Cardiac fibroblast (primary cell): ENCODE measurements around the gene CHST15.

Experiments used
- DNase-seq, 2 donors: peaks; one replicate each; pipeline versions ENCODE4 v3.0.0 to v3.0.0-alpha.2; 2010; ENCODE audit warnings: low read depth in 2 of 2
- H3K4me3 ChIP-seq, 2 donors: replicated peaks in 1 of 2; 1 replicate in 1 of 2; 2 replicates in 1 of 2; pipeline ENCODE4 v1.5.1; 2011; ENCODE audit warnings: low read depth in 2 of 2, low read length in 2 of 2, mild to moderate bottlenecking in 2 of 2, moderate library complexity in 1 of 2
- CTCF ChIP-seq: IDR thresholded peaks from one replicate; pipeline ENCODE4 v1.5.1; 2011; ENCODE audit warnings: low read depth, mild to moderate bottlenecking, low read length, inconsistent platforms

CHST15 gene

DNA sequence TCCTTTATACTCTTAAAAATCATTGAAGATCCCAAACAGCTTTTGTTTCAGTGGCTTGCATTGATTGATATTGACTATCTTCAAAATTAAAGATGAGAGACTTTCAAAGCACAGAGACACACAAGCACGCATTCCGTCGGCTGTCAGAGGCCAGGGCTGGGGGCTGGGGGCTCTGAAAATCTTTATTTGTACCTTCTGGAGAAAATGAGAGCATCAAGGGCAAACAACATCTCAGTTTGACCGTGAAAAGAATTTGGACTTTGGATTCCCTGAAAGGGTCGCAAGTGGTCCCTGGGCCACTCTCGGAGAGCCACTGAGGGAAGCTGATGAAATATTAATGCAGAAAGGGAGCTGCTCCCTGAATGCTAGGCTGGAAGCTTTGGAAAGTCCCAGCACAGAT lies 96.4 kb downstream of the CHST15 start:
- no peak overlapping the region for H3K4me3 ChIP-seq
- no peak for DNase-seq
- no peak for TF ChIP-seq CTCF

DNA sequence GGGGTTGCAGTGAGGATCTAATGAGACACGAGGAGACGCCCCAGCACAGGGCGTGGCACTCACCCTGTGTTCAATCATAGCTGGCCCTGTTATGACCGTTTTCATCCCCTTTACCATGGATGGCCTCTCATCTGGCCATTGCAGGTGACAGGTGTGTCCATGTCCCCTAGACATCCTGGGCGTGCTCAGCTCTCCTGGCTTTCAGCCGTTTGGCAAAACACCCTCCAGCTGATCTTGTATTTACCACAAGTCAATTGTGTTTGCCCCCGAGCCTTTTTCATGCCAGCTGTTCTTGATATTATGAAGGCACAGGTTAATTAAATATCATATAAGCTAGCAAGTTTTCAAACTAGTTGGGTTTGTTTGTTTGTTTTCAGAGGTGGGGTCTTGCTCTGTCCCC lies 97.1 kb downstream of the CHST15 start:
- no peak for DNase-seq
- no peak overlapping the region for H3K4me3 ChIP-seq
- no peak for TF ChIP-seq CTCF

- peak; percentile 20 for TF ChIP-seq CTCF
- DNase-seq = peak; percentile 74 to 83
- H3K4me3 ChIP-seq = peak overlapping the region; percentile 19 to 32
Measured at GRCh38 chr10:123995461-123996131, 97.8 kb downstream of the CHST15 start.

DNA sequence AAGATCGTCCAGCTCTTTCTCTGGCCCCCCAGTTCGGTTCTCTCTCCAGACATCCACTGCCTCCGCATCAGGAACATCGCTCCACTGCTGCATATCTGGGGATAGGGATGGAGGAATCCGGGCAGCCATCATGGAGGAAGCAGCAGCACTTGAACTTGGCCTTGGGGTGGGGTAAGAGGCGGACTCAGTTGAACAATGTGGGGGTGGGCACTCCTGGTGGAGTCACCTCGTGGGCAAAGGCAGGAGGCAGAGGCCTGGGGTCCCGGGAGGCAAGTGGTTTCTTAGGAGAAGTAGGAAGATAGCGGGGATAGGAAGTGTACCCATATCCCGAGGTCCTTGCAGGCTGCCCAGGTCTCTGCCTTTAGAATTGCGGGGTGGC lies 98.3 kb downstream of the CHST15 start:
- peak in 1 of 2 donors; percentile 45 for DNase-seq
- peak overlapping the region; percentile 19 to 32 for H3K4me3 ChIP-seq
- TF ChIP-seq CTCF = no peak

DNA sequence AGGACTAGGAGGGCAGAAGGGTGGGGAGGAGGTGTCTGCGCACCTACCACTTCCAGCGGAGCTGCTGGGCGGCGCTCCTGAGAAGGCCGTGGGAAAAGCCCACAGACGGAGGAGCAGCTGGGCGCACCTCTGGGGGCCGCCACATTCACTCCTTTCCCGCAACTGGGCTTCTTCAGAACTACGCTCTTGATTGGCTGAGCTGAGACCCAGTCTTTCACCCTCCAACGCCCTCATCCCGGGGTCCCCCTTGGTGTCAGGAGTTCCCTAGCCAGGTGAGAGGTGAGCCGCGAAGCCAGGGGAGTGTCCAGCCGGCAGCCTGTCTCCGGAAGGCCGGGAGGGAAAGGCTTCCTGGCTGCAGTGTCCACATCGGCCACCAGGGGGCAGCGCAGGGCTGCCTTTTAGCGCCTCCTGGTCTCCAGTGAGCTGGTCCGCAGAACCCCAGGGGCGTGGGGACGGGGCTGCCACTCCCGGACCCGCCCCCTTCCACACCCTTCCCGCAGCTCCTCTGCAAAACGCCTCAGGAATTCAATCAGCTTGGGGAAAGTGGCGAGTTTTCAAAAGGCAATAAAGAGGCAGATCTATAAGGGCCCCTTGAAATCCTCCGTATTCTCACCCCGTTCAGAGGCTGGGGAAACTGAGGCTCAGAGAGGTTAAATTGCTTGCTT lies 98.8 kb downstream of the CHST15 start:
- DNase-seq = peak; percentile 78 to 93
- H3K4me3 ChIP-seq = peak overlapping the region; percentile 19 to 32
- peak; percentile 93 for TF ChIP-seq CTCF

DNA sequence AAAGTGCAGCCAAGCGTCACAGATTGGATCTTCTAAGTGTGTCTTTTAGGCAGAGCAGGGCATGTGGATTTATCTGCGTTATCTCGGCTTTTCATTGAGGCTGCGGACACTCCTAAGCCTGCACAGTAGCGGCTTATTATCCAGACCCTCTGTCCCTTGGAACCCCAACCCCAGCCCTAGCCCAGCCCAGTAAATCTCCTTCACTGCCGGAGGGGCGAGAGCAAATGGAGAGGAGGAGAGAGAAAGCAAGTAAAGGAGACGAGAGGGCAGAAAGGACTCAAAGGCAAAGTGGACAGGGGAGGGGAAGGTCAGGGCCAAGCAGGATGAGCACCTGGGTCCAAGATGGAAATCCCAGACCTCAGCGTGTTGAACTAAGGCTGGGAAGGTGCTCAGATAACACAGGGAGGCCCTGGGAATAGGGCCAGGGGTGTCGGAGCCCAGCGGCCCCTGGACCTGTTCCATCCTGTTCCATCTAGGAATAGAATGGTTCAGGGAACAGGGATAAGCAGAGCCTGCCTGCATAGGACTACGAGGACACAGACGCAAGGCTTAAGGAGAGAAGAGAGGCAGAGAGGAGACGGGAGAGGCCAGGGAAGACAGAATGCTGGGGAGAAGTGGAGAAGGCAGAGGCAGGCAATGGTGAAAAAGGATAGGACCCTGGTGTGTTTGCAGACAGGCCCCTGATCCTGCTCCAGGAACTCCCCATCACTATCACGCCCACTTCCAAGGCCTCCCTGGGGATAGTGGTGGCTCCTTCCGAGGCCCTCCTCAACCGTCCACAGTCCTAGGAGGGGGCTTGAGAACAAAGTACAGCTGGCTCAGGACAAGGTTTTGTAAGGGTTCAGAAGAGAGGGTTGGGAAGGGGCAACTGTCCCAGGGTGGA lies 99.6 kb downstream of the CHST15 start:
- DNase-seq = no peak
- TF ChIP-seq CTCF = no peak
- no peak overlapping the region for H3K4me3 ChIP-seq
